ENCODE data around the gene C1QTNF4. TPM values are rescaled to one million over a fixed set of nuclear protein-coding genes. Genes with fewer than 3 reads are reported as not detected.

Gene C1QTNF4
- total and polyA plus RNA-seq, 9 of the 15 experiments (the other 6 are each of a cell fraction or from before 2014, with no cell fraction given): not detected

DNA sequence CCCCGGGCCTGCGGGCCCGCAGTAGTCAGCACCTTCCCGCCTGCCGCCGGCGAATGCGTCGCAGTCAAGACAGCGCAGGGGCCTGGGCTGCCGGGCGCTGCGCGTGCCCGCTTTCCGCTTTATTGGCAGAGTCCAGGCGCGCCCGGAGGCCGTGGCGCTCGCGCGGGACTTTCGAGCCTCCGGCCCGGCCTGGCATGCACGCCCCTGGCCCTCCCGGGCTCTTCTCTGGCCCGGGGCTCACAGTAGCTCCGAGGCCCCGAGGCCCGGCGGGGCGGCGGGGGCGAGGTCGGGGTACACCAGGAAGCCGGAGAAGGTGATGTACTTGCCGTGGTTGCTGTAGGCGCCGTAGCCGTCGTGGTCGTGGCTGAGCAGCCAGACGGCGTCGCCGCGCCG, 4.6 kb downstream of the C1QTNF4 start:
- H3K4me2 ChIP-seq (ENCODE audit: insufficient read depth, low read length): no peak overlapping the region
- WGBS (ENCODE audit: insufficient coverage, low coverage, missing lambda C conversion rate): 96% methylated on average over 20 of the region's 51 CpGs
- FAIRE-seq (no peak), ATAC-seq (no peak), DNase-seq (ENCODE audit: extremely low read depth in 1 of 4, low spot score in 3 of 4) (no peak)
- H3K4me3 ChIP-seq: no peak overlapping the region
- H4K20me1 ChIP-seq (replicated peaks; ENCODE audit: control insufficient read depth, insufficient read depth, low read length): no peaks in the 10 kb centered on the region
- no peaks in the 10 kb centered on the region for H3K79me2 ChIP-seq (ENCODE audit: control insufficient read depth, insufficient read depth, low read length)
- H3K9me1 ChIP-seq (ENCODE audit: control insufficient read depth, insufficient read depth, low read length): no peaks in the 10 kb centered on the region
- H3K27ac ChIP-seq (ENCODE audit: extremely low read depth, low read depth, low read length): no peak overlapping the region
- H3K36me3 ChIP-seq (ENCODE audit: control insufficient read depth, insufficient read depth, low read length): peaks cover 7% of the 10 kb centered on the region; the same call in 1 of the 3 replicates
- BruUV-seq (replicated peaks): no TSS peak
- H3K9ac ChIP-seq (ENCODE audit: insufficient read depth in 1 of 2, low read depth in 2 of 2, low read length in 2 of 2): no peak overlapping the region
- no peak overlapping the region for H2AFZ ChIP-seq (ENCODE audit: low read depth, low read length)
- H3K4me1 ChIP-seq (replicated peaks in 1 of 2; ENCODE audit: control insufficient read depth in 2 of 2, insufficient read depth in 2 of 2, low read length in 2 of 2): peaks cover 0 to 21% of the 10 kb centered on the region in 2 experiments; a peak in 2 of 5 replicates
- no peaks in the 10 kb centered on the region for H3K9me3 ChIP-seq (replicated peaks; ENCODE audit: control insufficient read depth, insufficient read depth, low read depth, low read length)
- H3K27me3 ChIP-seq (ENCODE audit: control insufficient read depth in 2 of 2, insufficient read depth in 2 of 2, low read length in 2 of 2): peaks cover 17 to 22% of the 10 kb centered on the region in 2 experiments
- TF ChIP-seq, protein P1, sequence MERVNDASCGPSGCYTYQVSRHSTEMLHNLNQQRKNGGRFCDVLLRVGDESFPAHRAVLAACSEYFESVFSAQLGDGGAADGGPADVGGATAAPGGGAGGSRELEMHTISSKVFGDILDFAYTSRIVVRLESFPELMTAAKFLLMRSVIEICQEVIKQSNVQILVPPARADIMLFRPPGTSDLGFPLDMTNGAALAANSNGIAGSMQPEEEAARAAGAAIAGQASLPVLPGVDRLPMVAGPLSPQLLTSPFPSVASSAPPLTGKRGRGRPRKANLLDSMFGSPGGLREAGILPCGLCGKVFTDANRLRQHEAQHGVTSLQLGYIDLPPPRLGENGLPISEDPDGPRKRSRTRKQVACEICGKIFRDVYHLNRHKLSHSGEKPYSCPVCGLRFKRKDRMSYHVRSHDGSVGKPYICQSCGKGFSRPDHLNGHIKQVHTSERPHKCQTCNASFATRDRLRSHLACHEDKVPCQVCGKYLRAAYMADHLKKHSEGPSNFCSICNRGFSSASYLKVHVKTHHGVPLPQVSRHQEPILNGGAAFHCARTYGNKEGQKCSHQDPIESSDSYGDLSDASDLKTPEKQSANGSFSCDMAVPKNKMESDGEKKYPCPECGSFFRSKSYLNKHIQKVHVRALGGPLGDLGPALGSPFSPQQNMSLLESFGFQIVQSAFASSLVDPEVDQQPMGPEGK (CRISPR knock-in tag; IDR thresholded peaks at IDR 0.05; ENCODE audit: borderline replicate concordance): no peak
- TF ChIP-seq, protein P2, sequence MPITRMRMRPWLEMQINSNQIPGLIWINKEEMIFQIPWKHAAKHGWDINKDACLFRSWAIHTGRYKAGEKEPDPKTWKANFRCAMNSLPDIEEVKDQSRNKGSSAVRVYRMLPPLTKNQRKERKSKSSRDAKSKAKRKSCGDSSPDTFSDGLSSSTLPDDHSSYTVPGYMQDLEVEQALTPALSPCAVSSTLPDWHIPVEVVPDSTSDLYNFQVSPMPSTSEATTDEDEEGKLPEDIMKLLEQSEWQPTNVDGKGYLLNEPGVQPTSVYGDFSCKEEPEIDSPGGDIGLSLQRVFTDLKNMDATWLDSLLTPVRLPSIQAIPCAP (CRISPR knock-in tag; IDR thresholded peaks at IDR 0.05; ENCODE audit: borderline replicate concordance): no peak
- TF ChIP-seq HDAC2 (IDR thresholded peaks at IDR 0.05): no peak
- no peak for TF ChIP-seq U2AF2 (optimal IDR thresholded peaks at IDR 0.05; ENCODE audit: low read depth, low read length)
- TF ChIP-seq BACH1 (tag; IDR thresholded peaks at IDR 0.05): no peak
- no peak for TF ChIP-seq ZNF311 (CRISPR knock-in tag; IDR thresholded peaks at IDR 0.05)
- TF ChIP-seq, protein P3, sequence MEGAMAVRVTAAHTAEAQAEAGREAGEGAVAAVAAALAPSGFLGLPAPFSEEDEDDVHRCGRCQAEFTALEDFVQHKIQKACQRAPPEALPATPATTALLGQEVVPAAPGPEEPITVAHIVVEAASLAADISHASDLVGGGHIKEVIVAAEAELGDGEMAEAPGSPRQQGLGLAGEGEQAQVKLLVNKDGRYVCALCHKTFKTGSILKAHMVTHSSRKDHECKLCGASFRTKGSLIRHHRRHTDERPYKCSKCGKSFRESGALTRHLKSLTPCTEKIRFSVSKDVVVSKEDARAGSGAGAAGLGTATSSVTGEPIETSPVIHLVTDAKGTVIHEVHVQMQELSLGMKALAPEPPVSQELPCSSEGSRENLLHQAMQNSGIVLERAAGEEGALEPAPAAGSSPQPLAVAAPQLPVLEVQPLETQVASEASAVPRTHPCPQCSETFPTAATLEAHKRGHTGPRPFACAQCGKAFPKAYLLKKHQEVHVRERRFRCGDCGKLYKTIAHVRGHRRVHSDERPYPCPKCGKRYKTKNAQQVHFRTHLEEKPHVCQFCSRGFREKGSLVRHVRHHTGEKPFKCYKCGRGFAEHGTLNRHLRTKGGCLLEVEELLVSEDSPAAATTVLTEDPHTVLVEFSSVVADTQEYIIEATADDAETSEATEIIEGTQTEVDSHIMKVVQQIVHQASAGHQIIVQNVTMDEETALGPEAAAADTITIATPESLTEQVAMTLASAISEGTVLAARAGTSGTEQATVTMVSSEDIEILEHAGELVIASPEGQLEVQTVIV (CRISPR knock-in tag; IDR thresholded peaks at IDR 0.05; ENCODE audit: borderline replicate concordance): no peak
- no peak for TF ChIP-seq SIN3B (IDR thresholded peaks at IDR 0.05; ENCODE audit: low read depth)
- TF ChIP-seq RFX7 (CRISPR knock-in tag; IDR thresholded peaks at IDR 0.05): no peak
- no peak for TF ChIP-seq ZNF165 (CRISPR knock-in tag; IDR thresholded peaks at IDR 0.05; ENCODE audit: borderline replicate concordance)
- TF ChIP-seq, protein P4, sequence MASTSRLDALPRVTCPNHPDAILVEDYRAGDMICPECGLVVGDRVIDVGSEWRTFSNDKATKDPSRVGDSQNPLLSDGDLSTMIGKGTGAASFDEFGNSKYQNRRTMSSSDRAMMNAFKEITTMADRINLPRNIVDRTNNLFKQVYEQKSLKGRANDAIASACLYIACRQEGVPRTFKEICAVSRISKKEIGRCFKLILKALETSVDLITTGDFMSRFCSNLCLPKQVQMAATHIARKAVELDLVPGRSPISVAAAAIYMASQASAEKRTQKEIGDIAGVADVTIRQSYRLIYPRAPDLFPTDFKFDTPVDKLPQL (IDR thresholded peaks at IDR 0.05; ENCODE audit: extremely low read depth, insufficient read length): no peak
- TF ChIP-seq ZBTB7A (IDR thresholded peaks at IDR 0.05; ENCODE audit: borderline replicate concordance, control insufficient read depth, low read depth, low read length): no peak
- TF ChIP-seq CEBPG (CRISPR knock-in tag; IDR thresholded peaks at IDR 0.05): no peak
- no peak for TF ChIP-seq CEBPG (tag; conservative IDR thresholded peaks at IDR 0.05 in 1 of 2, IDR thresholded peaks at IDR 0.05 in 1 of 2)
- no peak for TF ChIP-seq ZNF324 (CRISPR knock-in tag; IDR thresholded peaks at IDR 0.05)
- TF ChIP-seq PHF8 (IDR thresholded peaks at IDR 0.05; ENCODE audit: borderline replicate concordance, low read length): no peak
- in situ Hi-C loops (cut with MboI) (no loop called here), intact Hi-C loops (cut with micrococcal nuclease) (no loop called here)
- ChIA-PET POLR2A (no interaction called here), CTCF (ENCODE audit: low intra/inter-chr PET ratio) (no interaction called here)

All from K562 (cell line).